Ovary (tissue), 3 donors: ENCODE measurements around the gene FKBP10.

ENCODE experiments used
- EP300 ChIP-seq: sonication (generic); formaldehyde crosslinking; IDR thresholded peaks from one replicate; pipeline ENCODE4 v1.6.1; 2017; ENCODE audit warnings: antibody characterized with exemption
- POLR2A ChIP-seq: fragments of 450-650 bp; IDR thresholded peaks from one replicate; pipeline ENCODE4 v1.6.1; 2017; ENCODE audit warnings: antibody characterized with exemption, mild to moderate bottlenecking, moderate library complexity
- TF ChIP-seq, protein P1 (sequence below), 3 donors: fragments of 450-650 bp in 2 of 3; fragments of 200-600 bp in 1 of 3; IDR thresholded peaks; one replicate each; pipeline versions ENCODE4 v1.5.1 to v1.8.0; 2016 to 2022; ENCODE audit warnings: antibody characterized with exemption in 3 of 3, mild to moderate bottlenecking in 1 of 3
- donor health status: DM: no; HTN: no; CAD: no.

DNA sequence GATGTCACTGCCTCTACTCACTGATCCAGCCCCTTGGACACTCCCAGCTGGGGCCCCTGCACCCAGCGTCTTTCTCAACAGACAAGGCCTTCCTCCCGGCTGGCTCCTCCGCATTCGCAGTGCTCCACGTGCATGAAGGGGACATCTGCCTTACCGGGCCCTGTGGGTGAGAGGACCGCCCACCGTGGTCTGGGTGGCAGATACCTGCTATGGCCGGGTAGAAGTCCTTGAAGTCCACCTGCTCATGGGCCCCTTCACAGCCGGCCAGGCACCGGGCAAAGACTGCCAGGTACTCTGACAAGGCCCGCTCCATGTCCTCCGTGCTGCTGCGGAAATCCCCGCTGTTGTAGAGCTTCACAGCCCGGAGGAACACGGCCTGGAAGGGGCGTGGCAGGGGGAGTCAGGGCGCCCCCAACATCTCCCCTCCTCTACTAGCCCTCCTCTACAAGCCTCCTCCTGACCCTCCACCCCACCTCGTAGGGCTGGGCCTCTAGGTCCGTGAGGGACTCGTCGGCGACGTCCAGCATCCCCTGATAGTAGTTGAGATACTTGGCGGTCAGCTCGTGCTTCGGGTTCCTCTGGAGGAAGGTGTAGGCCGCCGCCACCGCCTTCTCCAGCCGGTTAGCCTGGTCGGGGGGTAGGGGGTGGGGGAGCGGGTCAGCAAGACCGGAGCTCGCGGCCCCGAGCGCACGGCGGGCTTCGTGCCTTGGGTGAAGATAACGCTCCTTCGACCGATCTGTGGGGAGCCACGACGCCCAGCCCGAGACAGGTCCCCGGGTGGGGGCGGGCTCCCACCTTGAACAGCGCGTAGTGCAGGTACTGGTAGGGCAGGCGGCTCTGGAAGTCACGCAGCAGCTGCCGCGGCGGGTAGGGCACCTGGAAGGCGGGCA, 1.9 kb upstream of the FKBP10 start:
- TF ChIP-seq POLR2A (no peak), EP300 (no peak)
- TF ChIP-seq, protein P1, sequence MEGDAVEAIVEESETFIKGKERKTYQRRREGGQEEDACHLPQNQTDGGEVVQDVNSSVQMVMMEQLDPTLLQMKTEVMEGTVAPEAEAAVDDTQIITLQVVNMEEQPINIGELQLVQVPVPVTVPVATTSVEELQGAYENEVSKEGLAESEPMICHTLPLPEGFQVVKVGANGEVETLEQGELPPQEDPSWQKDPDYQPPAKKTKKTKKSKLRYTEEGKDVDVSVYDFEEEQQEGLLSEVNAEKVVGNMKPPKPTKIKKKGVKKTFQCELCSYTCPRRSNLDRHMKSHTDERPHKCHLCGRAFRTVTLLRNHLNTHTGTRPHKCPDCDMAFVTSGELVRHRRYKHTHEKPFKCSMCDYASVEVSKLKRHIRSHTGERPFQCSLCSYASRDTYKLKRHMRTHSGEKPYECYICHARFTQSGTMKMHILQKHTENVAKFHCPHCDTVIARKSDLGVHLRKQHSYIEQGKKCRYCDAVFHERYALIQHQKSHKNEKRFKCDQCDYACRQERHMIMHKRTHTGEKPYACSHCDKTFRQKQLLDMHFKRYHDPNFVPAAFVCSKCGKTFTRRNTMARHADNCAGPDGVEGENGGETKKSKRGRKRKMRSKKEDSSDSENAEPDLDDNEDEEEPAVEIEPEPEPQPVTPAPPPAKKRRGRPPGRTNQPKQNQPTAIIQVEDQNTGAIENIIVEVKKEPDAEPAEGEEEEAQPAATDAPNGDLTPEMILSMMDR (IDR thresholded peaks at IDR 0.05) = no peak
